Hepatocyte (in vitro differentiated cells): ENCODE measurements around the gene CBX6. TPM values are rescaled to one million over a fixed set of nuclear protein-coding genes. Genes with fewer than 3 reads are reported as not detected.

ENCODE experiments used
- DNase-seq: peaks from one replicate; pipeline ENCODE4 v3.0.0-alpha.2; 2016; ENCODE audit warnings: low spot score
- H2AFZ ChIP-seq: fragments of 200-600 bp; sonication (generic); 2 replicates; pipeline ENCODE4 v1.6.0; 2016; ENCODE audit warnings: antibody characterized with exemption, mild to moderate bottlenecking
- H3K27ac ChIP-seq: fragments of 200-600 bp; sonication (generic); 2 replicates; pipeline ENCODE4 v1.5.1; 2016; ENCODE audit warnings: mild to moderate bottlenecking
- H3K27me3 ChIP-seq: fragments of 200-600 bp; sonication (generic); 2 replicates; pipeline ENCODE4 v1.6.1; 2016
- H3K36me3 ChIP-seq: fragments of 200-600 bp; sonication (generic); replicated peaks from 2 replicates; pipeline ENCODE4 v1.5.1; 2016; ENCODE audit warnings: low read depth; ENCODE audit not compliant: insufficient read depth
- H3K4me1 ChIP-seq: fragments of 200-600 bp; sonication (generic); 2 replicates; pipeline ENCODE4 v1.5.1; 2016; ENCODE audit warnings: mild to moderate bottlenecking, moderate library complexity; ENCODE audit not compliant: insufficient read depth
- H3K4me2 ChIP-seq: fragments of 200-600 bp; sonication (generic); 2 replicates; pipeline ENCODE4 v1.6.0; 2016
- H3K4me3 ChIP-seq: fragments of 200-600 bp; sonication (generic); 2 replicates; pipeline ENCODE4 v1.5.1; 2016; ENCODE audit warnings: mild to moderate bottlenecking
- H3K79me2 ChIP-seq: fragments of 200-600 bp; sonication (generic); 2 replicates; pipeline ENCODE4 v1.6.0; 2017; ENCODE audit warnings: mild to moderate bottlenecking
- H3K9me2 ChIP-seq: fragments of 200-600 bp; sonication (generic); replicated peaks from 2 replicates; pipeline ENCODE4 v1.6.0; 2017; ENCODE audit warnings: mild to moderate bottlenecking; ENCODE audit not compliant: insufficient read depth
- H3K9me3 ChIP-seq: fragments of 200-600 bp; sonication (generic); 2 replicates; pipeline ENCODE4 v1.5.1; 2016; ENCODE audit warnings: low read depth, mild to moderate bottlenecking
- H4K20me1 ChIP-seq: fragments of 200-600 bp; sonication (generic); 2 replicates; pipeline ENCODE4 v1.6.0; 2016; ENCODE audit warnings: mild to moderate bottlenecking; ENCODE audit not compliant: insufficient read depth, poor library complexity, severe bottlenecking
- EZH2 ChIP-seq: fragments of 200-600 bp; sonication (generic); IDR thresholded peaks from 2 replicates; pipeline ENCODE4 v1.6.1; 2016; ENCODE audit warnings: antibody characterized with exemption, mild to moderate bottlenecking, borderline replicate concordance
- EZH2phosphoT487 ChIP-seq: fragments of 200-600 bp; sonication (generic); IDR thresholded peaks from one replicate; pipeline ENCODE4 v1.6.1; 2018; ENCODE audit warnings: antibody characterized with exemption, mild to moderate bottlenecking, low read depth, moderate library complexity; ENCODE audit not compliant: unreplicated experiment, severe bottlenecking
- WGBS: methylation state at CpG from one replicate; pipeline ENCODE4 v1.1.6; 2016; ENCODE audit warnings: low lambda C conversion rate; ENCODE audit errors: missing lambda C conversion rate; 5-methylcytosine and 5-hydroxymethylcytosine counted together
- polyA plus RNA-seq: library from polyadenylated mRNA; unstranded; fragments of >200 nt; fragmentation: Nextera tagmentation; extraction: Ambion mirVana; gene quantifications from 2 replicates; pipeline ENCODE4 v1.2.1, GENCODE V29; 2016
- total RNA-seq: library from RNA; depleted of rRNA; stranded (reverse); fragments of >200 nt; gene quantifications from 2 replicates; pipeline ENCODE4 v1.2.3, GENCODE V29; 2014
- TF ChIP-seq, protein P1 (sequence below): fragments of 200-600 bp; sonication (generic); IDR thresholded peaks from 2 replicates; pipeline ENCODE4 v1.5.1; 2016; ENCODE audit warnings: antibody characterized with exemption, mild to moderate bottlenecking; ENCODE audit not compliant: poor library complexity

The CBX6 gene
- total and polyA plus RNA-seq, 2 experiments from 2014 or later = 42.9 to 45.4 TPM

GRCh38 chr22:38881464-38881871 is 9.5 kb upstream of the CBX6 start:
- Histone ChIP-seq H3K4me3 (no peak overlapping the region), H3K4me1 (peaks cover 6% of the 10 kb centered on the region), H3K79me2 (no peaks in the 10 kb centered on the region), H3K9me2 (no peaks in the 10 kb centered on the region), H3K27me3 (no peaks in the 10 kb centered on the region), H2AFZ (no peak overlapping the region), H3K4me2 (peak overlapping the region; percentile 6), H3K9me3 (no peaks in the 10 kb centered on the region), H3K36me3 (no peaks in the 10 kb centered on the region), H3K27ac (peak overlapping the region; percentile 28), H4K20me1 (no peaks in the 10 kb centered on the region)
- WGBS = 72% methylated on average over 9 of the region's 9 CpGs
- no peak for TF ChIP-seq EZH2phosphoT487
- TF ChIP-seq, protein P1, sequence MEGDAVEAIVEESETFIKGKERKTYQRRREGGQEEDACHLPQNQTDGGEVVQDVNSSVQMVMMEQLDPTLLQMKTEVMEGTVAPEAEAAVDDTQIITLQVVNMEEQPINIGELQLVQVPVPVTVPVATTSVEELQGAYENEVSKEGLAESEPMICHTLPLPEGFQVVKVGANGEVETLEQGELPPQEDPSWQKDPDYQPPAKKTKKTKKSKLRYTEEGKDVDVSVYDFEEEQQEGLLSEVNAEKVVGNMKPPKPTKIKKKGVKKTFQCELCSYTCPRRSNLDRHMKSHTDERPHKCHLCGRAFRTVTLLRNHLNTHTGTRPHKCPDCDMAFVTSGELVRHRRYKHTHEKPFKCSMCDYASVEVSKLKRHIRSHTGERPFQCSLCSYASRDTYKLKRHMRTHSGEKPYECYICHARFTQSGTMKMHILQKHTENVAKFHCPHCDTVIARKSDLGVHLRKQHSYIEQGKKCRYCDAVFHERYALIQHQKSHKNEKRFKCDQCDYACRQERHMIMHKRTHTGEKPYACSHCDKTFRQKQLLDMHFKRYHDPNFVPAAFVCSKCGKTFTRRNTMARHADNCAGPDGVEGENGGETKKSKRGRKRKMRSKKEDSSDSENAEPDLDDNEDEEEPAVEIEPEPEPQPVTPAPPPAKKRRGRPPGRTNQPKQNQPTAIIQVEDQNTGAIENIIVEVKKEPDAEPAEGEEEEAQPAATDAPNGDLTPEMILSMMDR = no peak
- TF ChIP-seq EZH2 = no peak
- DNase-seq = no peak

GRCh38 chr22:38879961-38880360 is 7.9 kb upstream of the CBX6 start:
- no peak overlapping the region for H3K4me3 ChIP-seq
- TF ChIP-seq, protein P1 = no peak
- TF ChIP-seq EZH2 (no peak), EZH2phosphoT487 (no peak)
- H3K4me2 ChIP-seq = no peak overlapping the region
- H3K4me1 ChIP-seq = peaks cover 6% of the 10 kb centered on the region
- no peaks in the 10 kb centered on the region for H3K79me2 ChIP-seq
- no peak for DNase-seq
- no peaks in the 10 kb centered on the region for H3K36me3 ChIP-seq
- H3K27me3 ChIP-seq = no peaks in the 10 kb centered on the region
- H3K27ac ChIP-seq = no peak overlapping the region
- H4K20me1 ChIP-seq = no peaks in the 10 kb centered on the region
- 88% methylated on average over 5 of the region's 5 CpGs for WGBS
- H3K9me3 ChIP-seq = no peaks in the 10 kb centered on the region
- no peak overlapping the region for H2AFZ ChIP-seq
- H3K9me2 ChIP-seq = no peaks in the 10 kb centered on the region

- Histone ChIP-seq H3K36me3 (no peaks in the 10 kb centered on the region), H3K4me2 (no peak overlapping the region), H3K27me3 (no peaks in the 10 kb centered on the region), H3K4me3 (no peak overlapping the region), H3K9me2 (no peaks in the 10 kb centered on the region), H3K9me3 (no peaks in the 10 kb centered on the region), H2AFZ (no peak overlapping the region), H3K27ac (no peak overlapping the region), H3K79me2 (no peaks in the 10 kb centered on the region), H3K4me1 (peaks cover 6% of the 10 kb centered on the region), H4K20me1 (no peaks in the 10 kb centered on the region)
- 83% methylated on average over 5 of the region's 5 CpGs for WGBS
- DNase-seq = no peak
- no peak for TF ChIP-seq EZH2
- TF ChIP-seq EZH2phosphoT487 = no peak
- TF ChIP-seq, protein P1 = no peak
These were observed 7.2 kb upstream of the CBX6 start for GRCh38 chr22:38879108-38879729.
